Measurements from ENCODE around the gene USP22. TPM values are rescaled to one million over a fixed set of nuclear protein-coding genes. Genes with fewer than 3 reads are reported as not detected.
"Not testable (repeated sequence)": the region's sequence is repeated elsewhere in the genome, so short reads cannot be mapped to it uniquely, and the experiment has no call there.

The USP22 gene
- total and polyA plus RNA-seq, 8 donors: 28.1 to 394 (median 161) TPM

DNA sequence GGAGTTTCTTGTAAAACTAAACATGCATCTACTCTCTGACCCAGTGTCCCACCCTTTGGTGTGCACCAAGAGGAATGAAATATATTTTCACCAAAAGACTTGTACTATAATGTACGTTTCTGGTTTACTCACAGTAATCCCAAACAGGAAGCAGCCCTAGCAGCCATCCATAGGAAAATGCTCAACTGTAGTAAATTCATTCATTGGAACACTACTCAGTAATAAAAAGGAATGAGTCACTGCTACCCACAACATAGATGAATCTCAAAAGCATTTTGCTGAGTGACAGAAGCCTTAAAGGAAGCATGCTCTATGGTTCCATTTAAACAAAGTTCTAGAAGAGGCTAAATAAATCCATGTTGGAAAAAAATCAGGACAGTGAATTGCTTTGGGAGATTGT is 46.3 kb upstream of the USP22 start:
- Histone ChIP-seq H3K27ac (no peak overlapping the region), H3K9me3 (peaks cover 0 to 2% (median 0%) of the 10 kb centered on the region in 4 donors), H3K4me1 (no peaks in the 10 kb centered on the region), H3K4me3 (no peak overlapping the region), H3K27me3 (no peaks in the 10 kb centered on the region), H3K36me3 (no peaks in the 10 kb centered on the region)
- 37 to 86% (median 68%) methylated on average over 1 of the region's 1 CpG for WGBS, 5 donors
- TF ChIP-seq POLR2A (IDR thresholded peaks at IDR 0.05) (no peak), POLR2AphosphoS5 (IDR thresholded peaks at IDR 0.05) (no peak), EP300 (IDR thresholded peaks at IDR 0.05) (no peak)
- TF ChIP-seq, protein P1, sequence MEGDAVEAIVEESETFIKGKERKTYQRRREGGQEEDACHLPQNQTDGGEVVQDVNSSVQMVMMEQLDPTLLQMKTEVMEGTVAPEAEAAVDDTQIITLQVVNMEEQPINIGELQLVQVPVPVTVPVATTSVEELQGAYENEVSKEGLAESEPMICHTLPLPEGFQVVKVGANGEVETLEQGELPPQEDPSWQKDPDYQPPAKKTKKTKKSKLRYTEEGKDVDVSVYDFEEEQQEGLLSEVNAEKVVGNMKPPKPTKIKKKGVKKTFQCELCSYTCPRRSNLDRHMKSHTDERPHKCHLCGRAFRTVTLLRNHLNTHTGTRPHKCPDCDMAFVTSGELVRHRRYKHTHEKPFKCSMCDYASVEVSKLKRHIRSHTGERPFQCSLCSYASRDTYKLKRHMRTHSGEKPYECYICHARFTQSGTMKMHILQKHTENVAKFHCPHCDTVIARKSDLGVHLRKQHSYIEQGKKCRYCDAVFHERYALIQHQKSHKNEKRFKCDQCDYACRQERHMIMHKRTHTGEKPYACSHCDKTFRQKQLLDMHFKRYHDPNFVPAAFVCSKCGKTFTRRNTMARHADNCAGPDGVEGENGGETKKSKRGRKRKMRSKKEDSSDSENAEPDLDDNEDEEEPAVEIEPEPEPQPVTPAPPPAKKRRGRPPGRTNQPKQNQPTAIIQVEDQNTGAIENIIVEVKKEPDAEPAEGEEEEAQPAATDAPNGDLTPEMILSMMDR (IDR thresholded peaks at IDR 0.05): no peak
- DNase-seq: no peak
- intact Hi-C loops (cut with DNase I; ENCODE audit: low total_unique reads): no loop called here

DNA sequence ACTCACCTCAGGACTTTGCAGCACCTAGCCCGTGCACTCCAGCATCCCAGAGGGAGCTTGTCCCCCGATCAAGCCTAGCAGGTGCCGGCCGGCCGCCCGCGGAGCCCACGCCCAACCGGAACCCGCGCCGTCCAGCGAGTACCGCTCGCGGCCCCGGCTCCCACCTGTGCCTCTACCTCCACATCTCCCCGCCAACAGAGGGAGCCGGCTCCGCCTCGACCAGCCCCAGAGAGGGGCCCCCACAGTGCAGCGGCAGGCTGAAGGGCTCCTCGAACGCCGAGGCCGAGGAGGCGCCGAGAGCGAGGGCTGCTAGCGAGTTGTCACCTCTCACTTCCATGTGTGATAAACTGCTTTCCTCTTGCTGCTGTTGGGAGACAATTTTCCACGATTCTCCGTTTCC is 42.9 kb upstream of the USP22 start:
- TF ChIP-seq, protein P1 (IDR thresholded peaks at IDR 0.05): no peak
- TF ChIP-seq POLR2A (IDR thresholded peaks at IDR 0.05) (no peak), EP300 (IDR thresholded peaks at IDR 0.05) (no peak), POLR2AphosphoS5 (IDR thresholded peaks at IDR 0.05) (no peak)
- intact Hi-C loops (cut with DNase I; ENCODE audit: low total_unique reads): no loop called here
- Histone ChIP-seq H3K4me1 (no peaks in the 10 kb centered on the region), H3K27ac (no peak overlapping the region), H3K4me3 (no peak overlapping the region), H3K36me3 (no peaks in the 10 kb centered on the region), H3K9me3 (peaks cover 0 to 2% (median 0%) of the 10 kb centered on the region in 4 donors), H3K27me3 (no peaks in the 10 kb centered on the region)
- no peak for DNase-seq
- WGBS, 5 donors: 86 to 93% (median 89%) methylated on average over 32 of the region's 32 CpGs

DNA sequence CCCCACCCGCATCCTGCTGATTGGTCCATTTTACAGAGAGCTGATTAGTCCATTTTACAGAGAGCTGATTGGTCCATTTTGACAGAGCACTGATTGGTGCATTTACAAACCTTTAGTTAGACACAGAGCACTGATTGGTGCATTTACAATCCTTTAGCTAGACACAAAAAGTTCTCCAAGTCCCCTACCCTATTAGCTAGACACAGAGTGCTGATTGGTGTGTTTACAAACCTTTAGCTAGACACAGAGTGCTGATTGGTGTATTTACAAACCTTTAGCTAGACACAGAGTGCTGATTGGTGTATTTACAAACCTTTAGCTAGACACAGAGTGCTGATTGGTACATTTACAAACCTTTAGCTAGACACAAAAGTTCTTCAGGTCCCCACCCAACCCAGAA is 42.5 kb upstream of the USP22 start:
- H3K36me3 ChIP-seq; intact Hi-C loops (cut with DNase I; ENCODE audit: low total_unique reads); H3K27me3 ChIP-seq; H3K27ac ChIP-seq; H3K9me3 ChIP-seq; H3K4me3 ChIP-seq; H3K4me1 ChIP-seq; DNase-seq: not testable (repeated sequence)
- WGBS, 5 donors: 75 to 100% (median 93%) methylated on average over 1 of the region's 1 CpG

DNA sequence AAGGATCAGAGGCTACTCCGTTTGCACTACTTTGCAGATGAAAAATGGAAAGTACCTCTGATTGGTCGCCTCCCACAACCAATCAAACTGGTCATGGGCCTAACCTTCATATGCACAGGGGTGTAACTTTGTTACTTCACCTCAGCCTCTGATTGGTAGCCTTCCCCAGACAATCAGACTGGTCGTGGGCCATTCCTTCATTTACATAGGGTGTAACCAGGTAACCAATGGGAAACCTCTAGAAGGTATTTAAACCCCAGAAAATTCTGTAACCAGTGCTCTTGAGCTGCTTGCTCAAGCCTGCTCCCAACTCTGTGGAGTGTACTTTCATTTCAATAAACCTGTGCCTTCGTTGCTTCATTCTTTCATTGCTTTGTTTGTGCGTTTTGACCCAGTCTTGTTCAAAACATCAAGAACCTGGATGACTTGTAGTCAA is 39.2 kb upstream of the USP22 start:
- H3K4me3 ChIP-seq: no peak overlapping the region
- WGBS, 5 donors: 73 to 78% (median 74%) methylated on average over 5 of the region's 5 CpGs
- intact Hi-C loops (cut with DNase I; ENCODE audit: low total_unique reads): no loop called here
- peaks cover 0 to 21% (median 0%) of the 10 kb centered on the region in 4 donors for H3K4me1 ChIP-seq
- no peak overlapping the region for H3K27ac ChIP-seq
- DNase-seq: no peak
- TF ChIP-seq POLR2AphosphoS5 (IDR thresholded peaks at IDR 0.05): no peak
- no peak for TF ChIP-seq POLR2A (IDR thresholded peaks at IDR 0.05)
- peaks cover 0 to 2% (median 0%) of the 10 kb centered on the region in 4 donors for H3K9me3 ChIP-seq
- H3K36me3 ChIP-seq: no peaks in the 10 kb centered on the region
- H3K27me3 ChIP-seq: no peaks in the 10 kb centered on the region

DNA sequence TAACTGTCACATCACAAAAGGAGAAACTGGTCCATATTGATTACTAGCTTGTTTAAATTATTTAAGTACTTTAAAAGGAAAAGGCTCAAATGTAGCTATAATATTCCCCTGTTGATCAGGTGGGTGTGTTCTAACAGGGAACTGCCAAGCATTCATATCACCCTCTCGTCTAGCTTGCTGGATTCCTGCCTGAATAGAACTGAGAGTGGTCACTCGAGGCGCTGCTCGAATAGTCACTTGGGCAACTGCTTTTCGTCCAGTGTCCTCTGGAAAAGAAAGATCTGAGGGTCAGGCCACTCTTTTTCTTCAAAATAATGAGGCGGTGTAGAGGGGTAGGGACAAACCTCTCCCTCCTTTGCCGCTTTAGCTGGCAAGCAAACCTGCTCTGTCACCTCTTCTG is 36.4 kb upstream of the USP22 start:
- H3K36me3 ChIP-seq: no peaks in the 10 kb centered on the region
- no peaks in the 10 kb centered on the region for H3K9me3 ChIP-seq
- no peak overlapping the region for H3K4me3 ChIP-seq
- H3K27ac ChIP-seq: no peak overlapping the region
- no peak for DNase-seq
- no peak for TF ChIP-seq POLR2AphosphoS5 (IDR thresholded peaks at IDR 0.05)
- TF ChIP-seq, protein P1 (IDR thresholded peaks at IDR 0.05): no peak
- no peak for TF ChIP-seq POLR2A (IDR thresholded peaks at IDR 0.05)
- TF ChIP-seq EP300 (IDR thresholded peaks at IDR 0.05): no peak
- no peaks in the 10 kb centered on the region for H3K27me3 ChIP-seq
- intact Hi-C loops (cut with DNase I; ENCODE audit: low total_unique reads): no loop called here
- WGBS, 5 donors: 59 to 73% (median 64%) methylated on average over 7 of the region's 7 CpGs
- peaks cover 0 to 36% (median 2%) of the 10 kb centered on the region in 4 donors for H3K4me1 ChIP-seq

Measured in stomach (tissue), 9 donors.